Measurements from ENCODE around the gene NOP16.
A peak's percentile ranks its signal among the peaks of the same experiment; 100 is the strongest.

Gene NOP16, protein sequence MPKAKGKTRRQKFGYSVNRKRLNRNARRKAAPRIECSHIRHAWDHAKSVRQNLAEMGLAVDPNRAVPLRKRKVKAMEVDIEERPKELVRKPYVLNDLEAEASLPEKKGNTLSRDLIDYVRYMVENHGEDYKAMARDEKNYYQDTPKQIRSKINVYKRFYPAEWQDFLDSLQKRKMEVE

DNA sequence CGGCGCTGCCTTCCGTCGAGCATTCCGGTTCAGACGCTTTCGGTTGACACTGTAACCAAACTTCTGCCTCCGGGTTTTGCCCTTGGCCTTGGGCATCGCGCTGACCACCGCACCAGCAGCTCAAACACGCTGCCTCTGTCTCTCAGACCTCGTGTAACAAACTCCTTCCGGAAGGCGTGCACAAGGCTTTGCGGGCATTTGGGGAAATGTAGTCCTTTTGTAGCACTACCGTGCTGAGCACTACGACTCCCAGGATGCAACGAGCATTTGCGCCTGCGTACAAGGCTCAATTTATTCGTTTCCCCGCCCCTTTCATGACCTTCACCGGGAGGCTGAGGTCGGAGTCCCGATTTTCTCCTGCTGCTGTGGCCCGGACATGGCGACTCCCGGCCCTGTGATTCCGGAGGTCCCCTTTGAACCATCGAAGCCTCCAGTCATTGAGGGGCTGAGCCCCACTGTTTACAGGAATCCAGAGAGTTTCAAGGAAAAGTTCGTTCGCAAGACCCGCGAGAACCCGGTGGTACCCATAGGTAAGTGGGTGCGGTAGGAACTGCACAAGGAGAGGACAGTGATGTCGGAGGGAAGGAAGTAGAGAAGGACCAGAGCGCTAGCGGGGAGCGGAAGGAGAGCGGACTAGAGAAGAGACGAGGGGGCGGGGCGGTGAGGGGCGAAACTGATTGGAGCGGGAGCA lies at the start of gene NOP16, which contains the start of gene HIGD2A:
TSS of gene NOP16 (minus strand) at position 155 of the 691 bp plus-strand sequence. CDS start at position 96, 59 bp downstream.
TSS of gene HIGD2A (plus strand) at position 308 of the 691 bp plus-strand sequence. CDS start at position 377, 69 bp downstream.
- DNase-seq, result peak; percentile 96 to 97

DNA sequence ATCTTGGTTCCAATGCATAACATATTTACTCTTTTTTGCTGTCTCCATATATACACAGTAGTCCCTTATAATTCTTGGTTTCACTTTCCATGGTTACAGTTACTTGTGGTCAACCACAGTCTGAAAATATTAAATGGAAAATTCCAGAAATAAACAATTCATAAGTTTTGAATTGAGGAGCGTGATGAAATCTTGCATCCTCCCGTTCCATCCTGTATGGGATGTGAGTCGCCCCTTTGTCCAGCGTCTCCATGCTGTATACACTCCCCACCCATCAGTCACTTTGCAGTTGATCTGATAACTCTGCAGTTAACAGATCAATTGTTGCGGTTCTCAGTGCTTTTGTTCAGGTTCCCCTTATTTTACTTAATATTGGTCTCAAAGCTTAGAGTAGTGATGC lies 48.3 kb upstream of the NOP16 start:
- no peak for DNase-seq

DNA sequence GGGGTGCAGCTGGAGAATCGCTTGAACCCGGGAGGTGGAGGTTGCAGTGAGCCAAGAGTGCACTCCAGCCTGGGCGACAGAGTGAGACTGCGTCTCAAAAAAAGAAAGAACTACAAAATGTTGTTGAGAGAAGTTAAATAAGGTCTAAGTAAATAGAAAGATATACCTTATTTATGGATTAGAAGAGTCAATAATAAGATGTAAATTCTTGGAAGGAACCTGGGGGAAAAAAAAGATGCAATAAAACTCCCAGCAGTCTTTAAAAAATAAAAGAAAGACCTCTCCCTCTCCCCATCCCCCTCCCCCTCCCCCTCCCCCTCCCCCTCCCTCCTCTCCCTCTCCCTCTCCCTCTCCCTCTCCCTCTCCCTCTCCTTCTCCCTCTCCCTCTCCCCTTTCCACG lies 44.3 kb upstream of the NOP16 start:
- DNase-seq, result no peak

DNA sequence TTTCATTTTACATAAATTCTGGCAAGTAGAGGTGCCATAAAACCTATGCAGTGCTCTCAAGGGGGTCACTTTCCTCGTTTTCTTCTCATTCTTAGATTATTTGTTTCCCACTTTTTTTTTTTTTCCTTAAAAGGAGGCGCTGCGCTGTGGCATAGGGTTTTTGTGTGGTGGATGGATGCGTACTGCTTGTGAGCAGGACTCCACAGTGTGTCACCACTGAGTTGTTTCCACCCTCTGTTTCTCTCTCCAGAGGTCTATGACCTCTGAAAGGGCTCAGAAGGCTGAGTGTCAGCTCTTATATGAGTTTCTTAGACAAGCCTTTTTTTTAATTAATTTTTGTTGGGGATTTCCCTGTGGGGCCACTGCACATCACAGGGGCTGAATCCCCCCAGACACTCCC lies 41.6 kb upstream of the NOP16 start:
- DNase-seq, result no peak

DNA sequence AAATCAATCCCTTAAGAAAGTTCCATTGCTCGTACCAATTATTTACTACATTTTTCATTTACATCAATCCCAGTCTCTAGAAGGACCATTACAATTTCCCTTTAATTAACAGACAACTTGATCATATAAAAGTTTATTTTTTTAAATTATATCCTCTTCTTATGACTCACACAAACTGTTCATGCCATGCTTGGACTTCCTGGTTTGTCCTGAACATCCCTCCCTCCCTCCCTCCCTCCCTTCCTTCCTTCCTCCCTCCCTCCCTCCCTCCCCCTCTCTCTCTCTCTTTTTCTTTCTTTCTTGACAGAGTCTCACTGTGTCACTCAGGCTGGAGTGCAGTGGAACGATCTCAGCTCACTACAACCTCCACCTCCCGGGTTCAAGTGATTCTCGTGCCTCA lies 39.6 kb upstream of the NOP16 start:
- no peak for DNase-seq

DNA sequence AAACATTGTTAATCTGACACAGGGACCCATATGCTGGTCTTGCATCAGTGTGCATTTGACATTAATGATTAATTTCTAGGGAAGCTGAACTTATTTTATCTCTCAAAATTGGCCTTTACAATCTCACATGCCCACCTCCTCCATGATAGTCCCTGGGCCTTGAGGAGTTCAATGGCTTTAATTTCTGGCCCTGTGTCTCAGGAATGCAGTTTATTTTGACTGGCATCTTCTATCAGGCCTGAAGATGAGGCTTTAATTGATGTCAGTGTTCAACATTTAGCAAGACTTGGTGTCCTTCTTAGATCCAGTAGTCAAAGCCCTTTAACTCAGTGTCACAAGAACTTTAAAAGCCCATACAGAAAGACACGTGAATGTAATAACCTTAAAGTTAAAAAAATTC lies 38.5 kb upstream of the NOP16 start:
- DNase-seq, result no peak

DNA sequence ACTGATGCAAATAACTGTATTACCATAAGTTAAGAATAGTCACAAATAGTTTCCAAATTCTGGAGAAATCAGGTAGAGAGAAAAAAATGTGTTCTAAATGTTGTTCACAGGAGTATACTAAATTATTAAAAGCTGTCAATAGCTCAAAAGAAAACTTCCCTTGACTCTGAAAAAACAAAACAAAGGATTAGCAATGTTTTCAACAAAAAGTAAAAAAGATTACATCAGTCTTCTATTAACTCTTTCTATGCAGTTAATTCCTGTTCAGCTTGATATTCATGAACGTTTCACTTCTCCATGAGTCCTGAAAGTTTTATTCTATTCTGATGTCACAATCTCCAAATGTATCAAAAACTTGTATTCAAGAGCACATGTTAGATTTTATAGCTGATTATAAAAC lies 37.4 kb upstream of the NOP16 start:
- DNase-seq, result no peak

DNA sequence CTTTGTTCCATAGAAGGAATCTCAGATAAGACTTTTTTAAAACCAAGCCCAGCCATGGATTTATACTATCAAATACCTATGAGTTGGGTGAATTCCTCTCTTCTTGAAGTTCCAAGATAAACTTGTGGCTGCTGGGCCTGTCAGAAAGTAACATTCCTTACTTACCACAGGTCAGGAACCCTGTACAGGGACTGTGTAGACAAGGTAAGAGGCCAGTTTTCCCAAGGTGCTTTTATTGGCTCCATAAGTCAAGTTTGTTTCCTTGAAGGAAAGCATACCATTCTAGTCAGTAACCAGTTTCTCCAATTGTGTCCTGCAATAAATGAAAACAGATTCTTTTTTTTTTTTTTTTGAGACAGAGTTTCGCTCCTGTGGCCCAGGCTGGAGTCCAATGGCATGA lies 36.7 kb upstream of the NOP16 start:
- no peak for DNase-seq

DNA sequence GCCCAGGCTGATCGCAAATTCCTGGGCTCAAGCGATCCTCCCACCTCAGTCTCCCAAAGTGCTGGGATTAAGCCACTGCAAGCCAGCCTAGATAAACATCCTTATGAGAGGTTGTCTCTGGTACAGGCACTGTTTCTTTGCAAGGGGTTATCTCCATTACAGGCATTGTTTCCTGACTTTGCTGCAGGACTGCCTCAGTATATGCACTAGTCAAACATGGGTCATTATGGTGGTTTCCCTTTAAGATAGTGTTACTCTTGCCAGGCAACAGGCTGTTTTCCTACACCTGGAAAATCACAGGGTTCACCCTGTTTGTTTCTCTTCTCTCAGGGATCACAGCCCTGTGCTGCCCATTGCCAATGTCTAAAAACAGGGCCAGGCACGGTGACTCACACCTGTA lies 35.8 kb upstream of the NOP16 start:
- DNase-seq, result no peak

DNA sequence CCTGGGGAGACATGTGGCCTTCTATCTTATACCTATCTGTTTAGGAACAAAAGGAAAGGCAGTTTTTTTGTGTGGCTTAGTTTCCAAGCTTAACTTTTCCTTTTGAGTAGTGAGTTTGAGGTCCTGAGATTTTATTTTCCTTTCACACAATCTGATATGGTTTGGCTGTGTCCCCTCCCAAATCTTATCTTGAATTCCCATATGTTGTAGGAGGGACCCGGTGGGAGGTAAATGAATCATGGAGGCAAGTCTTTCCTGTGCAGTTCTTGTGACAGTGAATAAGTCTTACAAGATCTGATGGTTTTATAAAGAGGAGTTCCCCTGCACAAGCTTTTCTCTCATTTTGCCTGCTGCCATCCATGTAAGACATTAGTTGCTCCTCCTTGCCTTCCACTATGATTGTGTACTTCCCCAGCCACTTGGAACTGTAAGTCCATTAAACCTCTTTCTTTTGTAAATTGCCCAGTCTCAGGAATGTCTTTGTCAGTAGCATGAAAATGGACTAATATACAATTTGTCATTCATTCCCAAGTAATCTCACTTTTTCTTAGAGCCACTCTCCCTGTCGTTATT lies 32.7 kb upstream of the NOP16 start:
- no peak for DNase-seq

DNA sequence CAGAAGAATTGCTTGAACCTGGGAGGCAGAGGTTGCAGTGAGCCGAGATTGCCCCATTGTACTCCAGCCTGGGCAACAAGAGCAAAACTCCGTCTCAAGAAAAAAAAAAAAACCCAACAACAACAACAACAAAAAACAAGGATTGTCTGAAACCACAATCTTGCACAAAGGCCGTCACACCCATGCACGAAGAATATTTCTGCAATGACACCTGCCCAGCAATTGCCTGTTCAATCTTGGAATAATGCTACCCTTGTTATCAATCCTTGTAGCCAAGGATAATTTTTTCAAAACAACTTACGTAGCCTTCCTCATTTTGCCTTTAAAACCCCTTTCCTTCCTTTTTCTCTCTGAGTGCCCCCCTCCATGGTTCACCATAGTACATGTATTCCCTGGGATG lies 31.7 kb upstream of the NOP16 start:
- DNase-seq, result no peak

DNA sequence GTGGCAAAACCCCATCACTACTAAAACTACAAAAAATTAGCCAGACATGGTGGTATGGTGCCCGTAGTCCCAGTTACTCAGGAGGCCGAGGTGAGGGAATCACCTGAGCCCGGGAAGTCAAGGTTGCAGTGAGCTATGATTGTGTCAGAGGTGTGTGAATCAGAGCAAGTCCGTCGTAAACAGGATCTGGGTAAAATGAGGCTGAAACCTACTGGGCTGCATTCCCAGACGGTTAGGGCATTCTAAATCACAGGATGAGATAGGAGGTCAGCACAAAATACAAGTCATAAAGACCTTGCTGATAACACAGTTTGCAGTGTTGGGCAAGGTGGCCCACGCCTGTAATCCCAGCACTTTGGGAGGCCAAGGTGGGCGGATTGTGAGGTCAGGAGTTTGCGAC lies 29.9 kb upstream of the NOP16 start:
- DNase-seq, result no peak

DNA sequence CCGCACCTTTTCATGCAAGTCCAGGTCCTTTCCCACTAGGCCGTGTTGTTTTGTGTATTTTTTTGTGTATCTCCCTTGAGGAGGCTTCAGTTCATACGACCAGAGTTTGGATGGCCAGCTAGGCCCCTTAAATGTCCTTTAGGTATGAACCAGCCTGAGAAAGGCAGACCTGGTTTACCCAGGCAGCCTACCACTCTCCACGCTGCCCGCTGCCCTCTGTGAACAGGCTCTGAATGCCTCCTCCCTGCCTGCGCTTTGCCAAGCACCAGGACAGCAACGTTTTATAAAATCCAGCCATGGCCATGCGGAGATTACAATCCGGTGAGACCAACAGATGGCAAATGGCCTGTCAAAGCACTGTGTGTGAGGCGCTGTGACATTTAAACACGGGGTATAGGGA lies 28.6 kb upstream of the NOP16 start:
- no peak for DNase-seq

DNA sequence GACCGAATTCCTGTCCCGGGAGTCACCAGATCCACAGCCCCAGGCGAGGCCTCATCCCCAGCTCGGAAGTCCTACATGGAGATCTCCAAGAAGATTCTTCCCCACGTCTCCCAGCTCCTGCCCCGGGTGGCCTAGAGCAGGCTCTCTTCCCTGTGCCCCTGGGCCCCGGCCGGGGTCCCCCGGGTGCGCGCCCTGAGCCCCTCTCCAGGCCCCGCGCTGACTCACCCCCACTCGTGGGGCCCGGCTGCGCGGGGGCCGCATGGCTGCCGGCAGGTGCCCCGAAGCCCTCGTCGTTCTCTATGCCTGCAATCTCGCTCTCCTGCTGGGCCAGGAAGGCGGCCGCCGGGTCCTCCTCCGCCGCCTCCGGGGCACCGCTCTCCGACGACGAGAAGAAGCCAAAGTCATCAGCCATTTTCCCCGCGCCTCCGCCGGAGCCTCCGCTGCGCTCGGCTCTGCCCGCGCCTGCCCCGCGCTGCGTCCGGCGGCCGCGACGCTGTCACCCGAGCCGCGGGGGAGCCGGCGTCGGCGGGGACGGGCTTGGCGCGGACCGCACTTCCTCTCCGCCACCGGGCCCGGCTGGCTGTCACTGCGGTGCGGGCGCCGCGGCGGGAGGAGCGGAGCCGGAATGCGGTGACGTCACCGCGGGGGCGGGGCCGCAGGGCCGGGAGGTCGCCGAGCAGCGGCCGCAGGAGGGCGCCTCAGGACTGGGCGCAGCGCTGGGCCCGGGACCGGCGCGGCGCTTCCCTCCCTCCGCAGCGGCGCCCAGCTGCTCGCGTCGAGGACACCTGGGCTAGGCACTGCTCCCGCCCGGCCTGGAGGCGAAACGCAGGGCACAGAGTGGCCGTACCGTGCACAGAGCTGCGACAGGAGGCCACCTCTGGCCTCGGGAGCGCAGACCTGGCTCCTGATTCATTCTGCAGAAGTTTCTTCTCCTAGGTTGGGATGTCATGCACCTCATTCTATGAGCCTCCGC lies 27.8 kb upstream of the NOP16 start, which contains the start of gene CLTB:
TSS of gene CLTB (minus strand) at position 588 of the 973 bp plus-strand sequence. CDS start at position 412, 176 bp downstream.
- DNase-seq, result peak; percentile 74 to 79

DNA sequence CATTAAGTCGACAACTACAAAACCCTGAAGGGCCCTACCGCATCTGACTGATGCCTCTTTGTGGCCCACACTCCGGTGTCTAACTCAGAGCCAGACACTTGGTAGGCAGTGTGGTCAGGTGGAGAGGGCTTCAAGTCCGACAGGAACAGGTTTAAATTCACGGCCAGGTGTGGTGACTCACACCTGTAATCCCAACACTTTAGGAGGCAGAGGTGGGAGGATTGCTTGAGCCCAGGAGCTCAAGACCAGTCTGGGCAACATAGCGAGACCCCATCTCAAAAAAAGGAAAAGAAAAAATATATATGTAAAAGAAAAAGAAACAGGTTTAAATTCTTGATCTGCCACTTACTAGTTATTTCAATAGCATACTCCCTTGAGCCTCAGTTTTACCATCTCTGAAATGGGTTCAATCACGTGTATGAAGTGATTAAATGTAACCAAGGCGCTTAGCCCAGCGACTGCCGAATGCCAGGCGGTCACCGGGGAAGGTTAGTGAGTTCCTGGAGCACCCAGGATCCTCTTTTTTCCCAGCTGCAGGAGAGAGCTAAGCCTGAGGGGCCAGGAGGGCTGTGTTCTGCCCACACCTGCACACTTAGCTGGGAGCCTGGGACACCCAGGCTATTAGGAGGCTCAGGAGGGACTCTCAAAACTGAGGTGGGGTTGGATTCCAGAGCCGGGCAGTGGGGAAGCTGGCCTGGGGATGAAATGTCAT lies 27.0 kb upstream of the NOP16 start:
- no peak for DNase-seq

DNA sequence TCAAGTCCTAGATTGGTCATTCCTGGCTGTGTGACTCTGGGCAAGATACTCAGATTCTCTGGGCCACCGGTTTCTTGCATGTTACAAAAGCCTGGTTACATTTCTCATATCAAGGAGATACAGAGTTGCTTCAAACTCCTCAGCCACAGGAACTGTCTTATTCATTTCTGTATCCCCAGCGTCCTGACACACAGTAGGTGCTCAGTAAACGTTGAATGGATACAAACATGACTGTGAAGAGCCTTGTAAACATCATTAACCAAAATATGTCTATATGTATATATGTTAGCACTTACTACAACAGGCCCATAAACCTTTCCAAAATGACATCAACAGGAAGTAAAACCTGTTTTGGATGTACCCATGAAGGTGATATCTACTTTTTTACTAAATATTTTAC lies 26.3 kb upstream of the NOP16 start:
- DNase-seq, result no peak

DNA sequence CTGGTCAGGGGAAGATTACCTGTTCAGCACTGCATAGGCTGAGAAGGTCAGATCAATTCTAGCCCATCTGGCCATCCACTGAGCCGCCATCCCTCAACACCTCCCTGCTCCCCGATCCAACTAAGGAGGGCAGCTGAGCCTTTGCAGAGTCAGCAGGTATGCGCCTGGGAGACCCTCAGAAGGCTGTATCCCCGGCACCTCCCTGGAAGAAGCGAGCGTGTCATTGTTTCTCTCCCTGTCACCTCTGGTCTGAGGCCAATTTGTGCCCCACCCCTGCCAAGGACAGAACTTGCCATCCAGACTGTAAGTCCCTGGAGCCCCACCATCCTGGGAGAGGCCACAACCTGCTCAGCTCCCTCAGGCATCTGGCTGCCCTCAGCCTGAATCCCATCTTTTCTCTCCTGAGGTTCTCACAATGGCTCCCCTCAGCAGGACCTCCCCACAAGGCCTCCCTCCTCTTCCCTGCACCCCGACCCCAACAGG lies 25.4 kb upstream of the NOP16 start:
- DNase-seq, result no peak

DNA sequence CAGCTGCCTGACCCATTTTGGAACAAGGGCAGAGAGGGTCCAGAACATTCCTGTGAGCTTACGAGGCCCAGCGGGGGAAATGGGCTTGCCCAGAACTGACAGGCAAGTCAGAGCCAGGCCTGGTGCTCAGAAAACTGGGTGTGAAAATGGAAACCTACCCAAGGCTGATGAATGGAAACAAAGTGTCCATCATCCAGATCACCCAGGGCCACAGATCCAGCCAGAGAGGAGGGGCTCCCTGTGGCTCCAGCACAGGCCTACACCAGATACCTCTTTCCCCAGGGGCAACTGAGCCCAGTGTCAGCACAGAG lies 24.8 kb upstream of the NOP16 start:
- DNase-seq, result no peak

DNA sequence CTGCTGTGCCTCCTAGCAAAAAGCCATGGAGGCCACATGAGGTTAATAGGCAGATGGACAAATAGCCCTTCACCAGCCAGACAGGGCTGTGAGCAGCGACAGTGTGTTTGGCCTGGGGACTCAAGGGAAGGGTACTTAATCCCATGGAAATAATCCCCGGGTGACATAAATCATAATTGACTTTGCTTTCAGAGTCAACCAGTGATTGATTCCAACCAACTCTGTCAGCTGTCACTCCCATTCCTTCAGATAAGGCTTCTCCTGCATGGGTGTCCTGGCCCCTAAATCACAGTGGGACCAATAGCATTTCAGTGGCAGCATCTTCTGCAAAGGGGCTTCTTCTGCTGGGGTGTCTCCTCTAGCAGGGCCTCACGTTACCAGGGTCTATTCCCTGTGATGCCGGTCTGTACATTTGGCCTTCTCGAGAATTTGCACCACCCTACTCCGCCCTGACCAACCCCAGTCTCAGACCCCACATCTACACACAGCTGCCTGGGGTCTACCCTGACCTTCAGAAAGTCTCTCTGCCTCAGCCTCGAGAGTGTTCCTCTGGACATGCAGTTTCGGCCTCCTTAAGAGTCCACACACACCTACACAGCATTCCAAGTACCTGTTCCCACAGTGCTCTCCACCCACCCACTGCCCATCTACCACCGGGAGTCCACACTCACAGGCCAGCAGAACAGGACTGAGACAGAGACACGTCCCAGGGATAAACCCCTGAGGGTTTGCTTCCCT lies 24.3 kb upstream of the NOP16 start:
- no peak for DNase-seq

DNA sequence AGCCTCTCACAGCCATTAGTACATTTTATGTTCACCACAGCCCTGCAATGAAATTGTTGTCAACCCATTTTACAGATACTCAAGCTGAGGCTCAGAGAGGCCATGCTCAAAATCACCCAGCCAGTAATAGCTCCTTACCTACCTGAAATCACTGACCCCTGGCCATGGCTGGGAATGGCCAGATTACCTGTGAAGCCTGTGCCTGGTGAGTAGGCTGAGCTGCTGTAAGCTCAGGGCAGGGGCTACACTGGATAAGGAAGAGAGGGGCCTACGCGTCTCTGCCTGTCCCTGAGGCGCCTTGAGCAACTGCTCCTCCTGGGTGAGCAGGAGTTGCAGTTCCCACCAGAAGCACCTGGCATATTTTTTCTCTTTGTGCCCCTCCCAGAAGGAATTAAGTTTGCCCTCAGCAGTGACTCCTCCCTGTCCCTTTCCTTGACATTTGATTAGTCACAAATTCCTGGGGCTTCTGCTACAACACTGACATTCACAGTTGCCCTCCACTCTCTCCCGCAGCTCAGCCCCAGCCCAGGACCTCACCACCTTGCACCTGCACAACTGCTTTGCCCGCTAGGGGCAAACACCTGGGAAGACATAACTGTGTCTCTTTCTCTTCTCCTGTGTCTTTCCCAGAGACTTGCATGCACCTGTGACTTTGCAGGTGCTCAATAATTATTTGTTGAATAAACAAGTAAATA lies 22.2 kb upstream of the NOP16 start:
- DNase-seq, result no peak

DNA sequence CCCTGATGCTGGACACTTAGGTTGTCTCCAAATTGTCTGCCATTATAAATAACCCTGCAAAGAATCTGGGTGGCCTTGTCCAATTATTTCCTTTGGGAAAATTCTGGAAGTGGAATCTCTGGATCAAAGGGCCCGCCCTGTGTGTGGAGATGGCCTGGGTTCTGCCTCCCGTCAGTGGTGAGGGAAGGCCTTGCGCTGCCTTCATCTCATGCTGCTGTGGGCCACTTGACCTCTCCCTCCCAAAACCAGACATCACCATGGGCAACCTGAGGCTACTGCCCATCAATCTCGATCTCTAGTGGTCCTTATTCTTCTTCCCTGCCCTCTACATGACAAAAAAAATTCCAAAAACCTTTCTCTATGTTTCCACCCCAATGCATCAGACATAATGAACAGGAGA lies 21.4 kb upstream of the NOP16 start:
- DNase-seq, result no peak

All from AML-193 (cell line).